GM18858 (cell line): ENCODE measurements around the gene CLCNKA.
"Not testable (repeated sequence)": the region's sequence is repeated elsewhere in the genome, so short reads cannot be mapped to it uniquely, and the experiment has no call there.

Source experiments
- ATAC-seq: cut with Tn5 transposase; IDR thresholded peaks from one replicate; pipeline ENCODE4 v1.9.1; 2021; ENCODE audit not compliant: unreplicated experiment

Gene CLCNKA

GRCh38 chr1:16039871-16040270, 18.0 kb downstream of the CLCNKA start:
- not testable (repeated sequence) for ATAC-seq

- no peak for ATAC-seq
Measured at GRCh38 chr1:16041200-16041599, 19.4 kb downstream of the CLCNKA start.

GRCh38 chr1:16042096-16042495, 20.3 kb downstream of the CLCNKA start:
- ATAC-seq = no peak

GRCh38 chr1:16042654-16043053, 20.8 kb downstream of the CLCNKA start:
- ATAC-seq = not testable (repeated sequence)

- no peak for ATAC-seq
Measured at GRCh38 chr1:16043521-16043920, 21.7 kb downstream of the CLCNKA start, which contains the start of gene CLCNKB. TSS of gene CLCNKB (plus strand) at chr1:16043782. CDS start at chr1:16044493, 711 bp downstream.

- ATAC-seq = no peak
Measured at GRCh38 chr1:16043950-16044349, 22.1 kb downstream of the CLCNKA start.

- no peak for ATAC-seq
Measured at GRCh38 chr1:16046842-16047241, 25.0 kb downstream of the CLCNKA start.

GRCh38 chr1:16047791-16048475, 26.1 kb downstream of the CLCNKA start:
- no peak for ATAC-seq

GRCh38 chr1:16048573-16049189, 26.8 kb downstream of the CLCNKA start:
- no peak for ATAC-seq

- ATAC-seq = no peak
Measured at GRCh38 chr1:16050328-16050727, 28.5 kb downstream of the CLCNKA start.

- no peak for ATAC-seq
Measured at GRCh38 chr1:16051039-16051438, 29.2 kb downstream of the CLCNKA start.

- not testable (repeated sequence) for ATAC-seq
Measured at GRCh38 chr1:16051949-16052348, 30.1 kb downstream of the CLCNKA start.

GRCh38 chr1:16053781-16054502, 32.1 kb downstream of the CLCNKA start:
- ATAC-seq = no peak

- no peak for ATAC-seq
Measured at GRCh38 chr1:16054598-16055540, 33.0 kb downstream of the CLCNKA start.

GRCh38 chr1:16055613-16056520, 34.0 kb downstream of the CLCNKA start:
- no peak for ATAC-seq

GRCh38 chr1:16056521-16056912, 34.7 kb downstream of the CLCNKA start:
- not testable (repeated sequence) for ATAC-seq

GRCh38 chr1:16057314-16057915, 35.6 kb downstream of the CLCNKA start:
- ATAC-seq = not testable (repeated sequence)

- ATAC-seq = not testable (repeated sequence)
Measured at GRCh38 chr1:16058394-16059120, 36.7 kb downstream of the CLCNKA start.

GRCh38 chr1:16061266-16061665, 39.4 kb downstream of the CLCNKA start:
- ATAC-seq = no peak
